ENCODE measurements around the gene ZNF443.
"Not testable (repeated sequence)": the region's sequence is repeated elsewhere in the genome, so short reads cannot be mapped to it uniquely, and the experiment has no call there.

Gene ZNF443

DNA sequence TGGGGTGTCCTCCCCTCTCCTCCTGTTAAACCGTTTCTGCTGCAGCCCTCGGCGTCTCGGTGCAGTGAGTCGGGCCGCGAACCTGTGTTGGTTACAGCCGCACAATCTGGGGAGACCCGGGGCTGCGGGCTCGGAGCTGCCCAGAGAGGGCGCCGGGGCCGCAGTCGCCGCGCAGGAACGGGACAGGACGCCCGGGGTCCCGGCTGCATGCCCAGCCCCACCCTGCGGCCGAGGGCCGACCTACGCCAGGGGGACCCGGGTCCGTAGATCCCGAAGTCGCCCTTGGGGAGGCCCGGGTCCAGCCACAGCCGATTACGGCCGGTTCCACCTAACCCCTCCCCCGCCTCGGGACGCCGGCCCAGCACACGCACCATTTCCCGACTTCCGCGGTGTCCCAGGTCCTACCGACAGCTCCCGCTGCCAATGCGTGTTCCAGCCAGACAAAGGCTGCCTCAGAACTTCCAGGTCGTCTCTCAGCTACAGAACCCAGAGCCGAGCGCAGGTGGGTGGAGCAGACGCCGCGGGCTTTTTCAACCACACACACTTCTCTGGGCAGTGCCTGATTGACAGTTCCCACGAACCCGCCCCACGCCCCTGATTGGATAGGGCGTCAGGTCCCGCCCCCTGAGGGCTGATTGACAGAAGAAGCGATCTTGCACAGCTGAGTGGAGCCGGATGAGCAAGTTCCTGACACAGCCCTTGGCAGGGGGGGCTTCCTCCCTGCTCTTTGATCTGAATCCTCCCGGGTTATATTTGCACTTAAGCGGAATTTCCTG is at the start of gene ZNF443:
Gene ZNF443 (minus strand): TSS at position 481 of the 776 bp plus-strand sequence. CDS start 107 bp downstream, at position 374.
- DNase-seq (ENCODE audit: low spot score): peak; percentile 94

DNA sequence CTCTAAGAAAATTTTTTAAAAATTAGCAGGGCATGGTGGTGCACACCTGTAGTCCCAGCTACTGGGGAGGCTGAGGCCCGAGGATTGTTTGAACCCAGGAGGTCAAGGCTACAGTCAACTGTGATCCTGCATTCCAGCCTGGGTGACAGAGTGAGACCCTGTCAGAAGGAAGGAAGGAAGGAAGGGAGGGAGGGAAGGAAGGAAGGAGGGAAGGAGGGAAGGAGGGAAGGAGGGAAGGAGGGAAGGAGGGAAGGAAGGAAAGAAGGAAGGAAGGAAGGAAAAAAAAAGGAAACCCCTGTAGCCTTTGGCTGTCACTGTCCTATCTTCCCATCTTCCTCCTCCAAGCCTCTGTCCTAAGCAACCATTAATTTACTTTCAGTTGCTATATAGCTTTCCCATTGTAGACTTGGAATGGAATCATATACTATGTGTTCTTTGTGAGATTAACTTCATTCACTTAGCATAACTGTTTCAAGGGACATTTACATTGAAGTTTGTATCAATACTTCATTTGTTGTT is 45.5 kb upstream of the ZNF443 start:
- DNase-seq (ENCODE audit: low spot score): not testable (repeated sequence)

DNA sequence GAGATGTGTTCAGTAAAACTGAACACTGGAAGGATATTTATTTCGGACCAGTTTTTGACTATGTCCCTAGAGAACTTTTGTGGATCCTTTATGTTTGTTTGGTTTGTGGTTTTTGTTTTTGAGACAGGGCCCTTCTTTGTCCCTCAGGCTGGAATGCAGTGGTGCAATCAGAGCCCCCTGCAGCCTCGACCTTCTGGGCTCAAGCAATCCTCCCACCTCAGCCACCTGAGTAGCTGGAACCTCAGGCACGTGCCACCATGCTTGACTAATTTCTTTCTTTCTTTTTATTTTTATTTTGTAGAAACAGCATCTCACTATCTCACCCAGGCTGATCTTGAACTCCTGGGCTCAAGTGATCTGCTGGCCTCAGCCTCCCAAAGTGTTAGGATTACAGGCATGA is 44.8 kb upstream of the ZNF443 start:
- DNase-seq (ENCODE audit: low spot score): no peak

DNA sequence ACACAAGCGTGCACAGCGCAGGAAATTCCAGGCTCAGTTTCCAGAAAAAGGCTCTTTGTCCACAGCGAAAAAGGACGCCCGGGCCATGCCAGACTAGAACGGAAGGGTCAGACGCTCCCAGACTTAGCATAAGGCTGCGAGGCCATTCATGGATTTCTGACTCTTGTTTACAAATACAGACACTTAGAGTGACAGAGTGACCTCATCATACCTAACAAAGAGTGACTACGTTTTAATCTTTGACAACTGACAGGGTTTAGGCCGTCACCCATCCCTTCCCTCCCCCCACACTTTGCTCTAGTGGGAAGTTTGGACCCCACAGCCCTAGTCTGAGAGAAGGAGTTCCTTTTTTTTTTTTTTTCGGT is 44.2 kb upstream of the ZNF443 start:
- DNase-seq (ENCODE audit: low spot score): no peak

DNA sequence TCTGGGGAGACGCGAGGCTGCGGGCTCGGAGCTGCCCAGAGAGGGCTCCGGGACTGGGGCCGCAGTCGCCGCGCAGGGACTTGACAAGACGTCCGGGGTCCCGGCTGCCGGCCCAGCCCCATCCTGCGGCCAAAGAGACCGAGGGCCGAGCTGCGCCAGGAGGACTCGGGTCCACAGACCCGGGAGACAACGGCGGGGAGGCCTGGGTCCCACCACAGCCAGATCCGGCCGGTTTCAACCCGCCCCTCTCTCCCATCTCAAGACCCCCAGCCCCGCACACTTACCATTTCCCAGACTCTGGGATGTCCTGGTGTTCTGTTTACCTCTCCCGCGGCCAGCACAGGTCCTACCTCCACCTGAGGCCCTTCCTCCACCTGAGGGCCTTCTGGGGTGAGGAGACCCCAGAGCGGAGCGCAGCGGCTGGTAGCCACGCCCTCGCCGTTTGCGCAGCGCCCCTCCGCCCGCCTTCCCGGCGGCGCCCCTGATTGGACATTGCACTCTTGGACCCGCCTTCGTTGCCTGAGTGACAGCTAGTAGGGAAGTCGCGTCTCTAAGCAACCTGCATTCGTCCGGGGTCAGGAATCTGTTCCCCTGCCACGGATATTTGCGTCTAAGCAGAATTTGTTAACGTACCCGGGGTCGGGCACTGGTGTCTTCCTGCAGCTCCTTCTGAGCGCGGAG is 43.7 kb upstream of the ZNF443 start, which contains the start of gene ZNF709:
Gene ZNF709 (minus strand): TSS at position 446 of the 681 bp plus-strand sequence. CDS start 159 bp downstream, at position 287.
- DNase-seq (ENCODE audit: low spot score): peak; percentile 98

DNA sequence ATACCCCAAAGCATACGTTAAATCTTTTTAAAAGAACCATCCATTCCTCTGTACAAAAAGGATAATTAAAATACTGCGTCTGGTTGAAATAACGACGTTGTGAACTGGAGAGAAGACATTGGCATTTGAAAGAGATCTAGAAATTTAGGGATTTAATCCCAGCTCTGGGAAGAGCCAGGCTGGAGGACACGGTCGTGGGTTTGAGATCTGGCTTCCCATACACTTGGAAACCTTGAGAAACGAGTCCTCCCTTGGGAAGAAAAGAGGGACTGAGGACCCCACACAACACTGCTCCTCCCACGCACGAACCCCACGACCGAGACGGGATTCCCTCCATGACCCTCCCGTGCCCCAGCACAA is 43.2 kb upstream of the ZNF443 start:
- no peak for DNase-seq (ENCODE audit: low spot score)

DNA sequence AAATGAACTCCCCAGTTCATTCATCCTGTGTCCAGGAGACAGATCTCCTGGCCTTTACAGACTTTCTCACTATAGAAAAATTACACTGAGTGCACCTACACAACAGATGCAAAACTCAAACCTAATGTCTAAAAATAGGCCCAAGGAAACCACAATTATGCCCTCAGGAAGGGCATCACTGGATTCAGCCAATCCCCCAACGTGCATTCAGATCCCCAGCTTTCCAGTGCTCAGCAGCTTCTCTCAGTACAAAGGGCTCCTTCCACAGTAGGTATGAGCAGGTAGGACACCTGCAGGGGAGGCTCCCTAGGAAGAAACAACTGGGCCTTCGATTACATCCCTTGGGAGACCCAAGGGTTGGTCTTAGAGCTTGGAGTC is 41.7 kb upstream of the ZNF443 start:
- no peak for DNase-seq (ENCODE audit: low spot score)

DNA sequence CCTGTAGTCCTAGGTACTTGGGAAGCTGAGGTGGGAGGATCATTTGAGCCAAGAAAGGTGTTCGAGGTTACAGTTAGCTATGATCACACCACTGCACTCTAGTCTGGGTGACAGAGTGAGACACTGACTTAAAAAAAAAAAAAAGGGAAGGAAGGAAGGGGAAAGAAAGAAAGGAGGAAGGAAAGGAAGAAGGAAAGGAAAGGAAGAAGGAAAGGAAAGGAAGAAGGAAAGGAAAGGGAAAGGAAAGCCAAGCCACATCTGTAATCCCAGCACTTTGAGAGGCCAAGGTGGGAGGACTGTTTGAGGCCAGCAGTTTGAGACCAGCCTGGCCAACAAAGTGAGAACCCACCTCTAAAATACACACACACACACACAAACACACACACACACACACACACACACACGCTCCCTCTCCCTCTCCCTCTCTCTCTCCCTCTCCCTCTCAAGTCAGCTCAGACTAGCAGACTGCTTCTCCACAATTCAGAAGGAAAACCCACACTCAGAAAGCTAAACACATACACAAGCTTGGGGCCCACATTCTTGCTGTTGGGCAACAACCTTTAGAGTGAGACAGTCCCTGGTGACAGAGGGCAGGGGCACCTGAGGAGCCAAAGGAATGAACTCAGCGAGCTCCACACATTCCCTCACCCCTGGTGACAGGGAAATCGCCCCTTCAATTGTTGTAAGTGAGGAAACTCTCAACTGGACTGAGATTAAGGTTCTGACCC is 41.1 kb upstream of the ZNF443 start:
- no peak for DNase-seq (ENCODE audit: low spot score)

DNA sequence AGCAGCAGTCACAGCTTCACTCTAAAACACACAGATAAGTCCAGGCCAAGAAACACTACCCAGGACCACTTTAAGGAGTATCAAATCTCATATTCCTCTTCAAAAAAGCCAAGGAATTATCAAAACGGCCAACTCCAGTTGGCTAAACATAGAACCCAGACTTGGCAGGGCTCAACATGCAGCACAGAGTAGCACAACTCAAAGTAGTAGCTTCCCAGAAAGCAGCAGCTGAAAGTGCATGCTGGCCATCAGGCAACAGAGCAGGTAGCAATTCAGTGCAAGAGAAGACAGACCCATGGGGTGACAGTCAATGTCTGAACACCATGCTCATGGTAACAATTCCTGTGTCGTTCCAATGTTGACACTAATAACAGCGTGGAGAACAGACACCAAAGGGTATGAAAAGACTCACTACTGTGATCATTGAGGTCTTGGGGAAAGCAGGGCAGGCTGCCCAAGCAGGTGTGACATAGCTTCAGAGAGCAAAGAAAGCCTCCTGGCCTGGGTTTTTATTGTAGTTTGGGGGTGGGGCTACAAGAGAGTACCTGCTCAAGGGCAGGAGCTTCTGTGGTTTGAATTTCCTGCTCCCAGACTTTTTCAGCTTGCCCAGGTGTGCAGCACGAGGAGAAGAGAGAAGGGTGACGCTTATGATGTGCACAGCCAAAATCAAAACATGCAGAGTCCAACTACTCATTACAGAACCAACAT is 37.6 kb upstream of the ZNF443 start:
- no peak for DNase-seq (ENCODE audit: low spot score)

DNA sequence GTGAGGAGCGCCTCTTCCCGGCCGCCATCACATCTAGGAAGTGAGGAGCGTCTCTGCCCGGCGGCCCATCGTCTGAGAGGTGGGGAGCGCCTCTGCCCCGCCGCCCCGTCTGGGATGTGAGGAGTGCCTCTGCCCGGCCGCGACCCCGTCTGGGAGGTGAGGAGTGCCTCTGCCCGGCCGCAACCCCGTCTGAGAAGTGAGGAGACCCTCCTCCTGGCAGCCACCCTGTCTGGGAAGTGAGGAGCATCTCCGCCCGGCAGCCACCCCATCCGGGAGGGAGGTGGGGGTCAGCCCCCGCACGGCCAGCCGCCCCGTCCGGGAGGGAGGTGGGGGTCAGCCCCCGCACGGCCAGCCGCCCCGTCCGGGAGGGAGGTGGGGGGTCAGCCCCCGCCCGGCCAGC is 26.8 kb upstream of the ZNF443 start:
- not testable (repeated sequence) for DNase-seq (ENCODE audit: low spot score)

DNA sequence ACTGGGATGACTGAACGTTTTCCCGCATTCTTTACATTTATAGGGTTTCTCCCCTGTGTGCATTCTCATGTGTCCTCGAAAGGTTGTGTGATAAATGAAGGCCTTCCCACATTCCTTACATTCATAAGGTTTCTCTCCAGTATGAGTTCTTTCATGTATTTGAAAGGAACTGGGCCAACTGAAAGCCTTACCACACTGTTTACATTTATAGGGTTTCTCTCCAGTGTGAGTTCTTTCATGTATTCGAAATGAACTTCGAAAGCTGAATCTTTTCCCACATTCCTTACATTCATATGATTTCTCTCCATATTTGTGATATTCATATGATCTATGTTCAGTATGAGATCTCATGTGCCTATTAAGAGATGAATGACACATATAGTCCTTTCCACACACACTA is 24.4 kb upstream of the ZNF443 start:
- no peak for DNase-seq (ENCODE audit: low spot score)

DNA sequence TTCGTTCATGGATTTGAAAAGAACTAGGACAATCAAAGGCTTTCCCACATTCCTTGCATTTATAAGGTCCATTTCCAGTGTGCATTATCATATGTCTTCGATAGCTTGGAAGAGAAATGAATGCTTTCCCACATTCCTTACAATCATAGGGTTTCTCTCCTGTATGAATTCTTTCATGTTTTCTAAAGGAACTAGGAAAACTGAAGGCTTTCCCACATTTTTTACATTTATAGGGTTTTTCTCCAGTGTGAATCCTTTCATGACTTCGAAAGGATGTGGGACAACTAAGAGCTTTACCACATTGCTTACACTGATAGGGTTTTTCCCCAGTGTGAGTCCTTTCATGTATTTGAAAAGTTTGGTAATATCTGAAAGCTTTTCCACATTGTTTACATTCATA is 23.9 kb upstream of the ZNF443 start:
- DNase-seq (ENCODE audit: low spot score): no peak

DNA sequence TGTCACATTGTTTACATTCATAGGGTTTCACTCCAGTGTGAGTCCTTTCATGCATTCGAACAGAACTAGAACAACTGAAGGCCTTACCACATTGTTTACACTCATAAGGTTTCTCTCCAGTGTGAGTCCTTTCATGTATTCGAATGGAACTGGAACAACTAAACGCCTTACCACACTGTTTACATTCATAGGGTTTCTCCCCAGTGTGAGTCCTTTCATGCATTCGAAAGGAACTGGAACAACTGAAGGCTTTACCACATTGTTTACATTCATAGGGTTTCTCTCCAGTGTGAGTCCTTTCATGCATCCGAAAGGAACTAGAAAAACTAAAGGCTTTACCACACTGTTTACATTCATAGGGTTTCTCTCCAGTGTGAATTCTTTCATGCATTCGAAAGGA is 23.3 kb upstream of the ZNF443 start:
- not testable (repeated sequence) for DNase-seq (ENCODE audit: low spot score)

DNA sequence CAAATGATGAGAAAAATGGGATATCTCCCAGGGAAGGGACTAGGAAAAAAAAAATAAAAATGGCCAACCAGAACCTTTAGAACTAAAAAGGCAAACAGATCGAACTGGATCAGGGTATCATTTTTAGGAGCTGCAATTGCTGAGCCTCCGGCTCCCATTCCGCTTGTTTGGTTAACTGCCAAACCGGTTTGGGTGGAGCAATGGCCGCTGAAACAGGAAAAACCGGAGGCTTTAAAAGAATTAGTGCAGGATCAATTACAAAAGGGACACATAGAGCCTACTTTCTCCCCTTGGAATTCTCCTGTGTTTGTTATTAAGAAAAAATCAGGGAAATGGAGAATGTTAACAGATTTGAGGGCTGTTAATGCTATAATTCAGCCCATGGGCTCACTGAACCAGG is 12.7 kb upstream of the ZNF443 start:
- DNase-seq (ENCODE audit: low spot score): no peak

DNA sequence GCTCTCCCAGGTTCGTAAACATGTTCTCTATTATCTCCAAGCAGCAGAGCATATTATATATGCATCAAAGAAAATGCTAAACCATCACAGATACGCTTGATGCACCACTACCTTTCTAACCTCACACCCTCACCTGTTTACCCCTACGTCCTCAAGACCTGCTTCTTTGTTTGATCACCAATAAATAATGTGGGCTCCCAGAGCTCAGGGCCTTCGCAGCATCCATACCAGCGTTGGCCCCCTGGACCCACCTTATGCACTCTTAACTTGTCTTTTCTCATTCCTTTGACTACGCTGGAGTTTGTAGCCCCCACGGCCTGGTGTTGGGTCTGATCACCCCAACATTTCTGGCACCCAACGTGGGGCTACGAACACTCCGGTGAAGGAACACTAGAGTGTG is 10.0 kb upstream of the ZNF443 start:
- no peak for DNase-seq (ENCODE audit: low spot score)

DNA sequence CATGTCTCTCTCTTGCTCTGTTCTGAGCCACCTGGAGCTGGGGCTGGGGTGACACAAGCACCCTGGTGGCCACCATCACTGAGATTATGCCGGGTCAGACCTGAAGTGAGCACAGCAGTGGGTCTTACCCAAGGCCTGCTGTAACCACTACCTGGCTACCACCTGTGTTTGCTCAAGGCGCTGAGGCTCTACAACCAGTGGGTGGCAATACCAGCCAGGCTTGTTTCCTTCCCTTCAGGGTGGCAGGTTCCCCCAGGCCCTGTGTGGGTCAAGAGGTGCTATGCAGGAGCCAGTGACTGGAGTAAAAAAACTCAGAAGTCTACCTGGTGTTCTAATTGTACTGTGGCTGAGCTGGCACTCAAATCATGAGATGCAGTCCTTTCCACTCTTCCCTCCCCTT is 8.0 kb upstream of the ZNF443 start:
- no peak for DNase-seq (ENCODE audit: low spot score)

DNA sequence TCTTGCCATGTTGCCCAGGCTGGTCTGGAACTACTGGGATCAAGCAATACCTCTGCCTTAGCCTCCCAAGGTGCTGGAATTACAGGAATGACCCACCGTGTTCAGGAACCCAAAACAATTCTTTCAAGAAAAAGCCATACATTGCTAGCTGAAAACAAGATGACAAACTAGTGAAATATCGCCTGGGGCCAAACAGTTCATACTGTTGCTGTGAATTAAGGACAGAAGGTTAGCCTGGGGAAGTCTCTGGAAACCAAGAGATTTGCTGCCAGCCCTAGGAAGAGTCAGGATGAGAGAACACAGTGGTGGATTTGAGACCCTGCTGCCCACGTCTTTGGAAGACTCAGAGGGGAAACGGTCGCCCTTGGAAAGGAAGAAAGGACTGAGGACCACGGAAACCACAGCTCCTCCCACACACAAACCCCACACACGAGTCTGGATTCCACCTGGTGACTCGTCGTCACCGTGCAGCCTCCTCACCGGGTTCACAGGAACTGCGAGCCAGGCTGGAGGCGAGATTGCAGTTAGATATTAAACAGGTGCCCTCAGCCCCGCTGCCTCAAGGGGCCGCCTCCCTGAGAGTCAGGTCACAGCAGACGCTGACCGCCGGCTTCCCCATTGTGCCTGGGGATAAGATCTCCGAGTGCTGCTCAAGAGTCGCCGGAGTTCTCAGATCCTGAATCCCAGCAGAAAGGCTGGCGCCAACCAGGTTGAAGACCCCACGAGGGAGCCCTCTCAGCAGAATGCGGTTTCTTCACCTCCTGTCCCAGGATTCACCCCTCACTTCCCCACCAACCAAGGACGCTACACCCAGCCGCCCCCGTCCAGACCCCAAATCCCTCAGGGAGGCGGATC is 908 bp downstream of the ZNF443 start:
- DNase-seq (ENCODE audit: low spot score): peak; percentile 5

DNA sequence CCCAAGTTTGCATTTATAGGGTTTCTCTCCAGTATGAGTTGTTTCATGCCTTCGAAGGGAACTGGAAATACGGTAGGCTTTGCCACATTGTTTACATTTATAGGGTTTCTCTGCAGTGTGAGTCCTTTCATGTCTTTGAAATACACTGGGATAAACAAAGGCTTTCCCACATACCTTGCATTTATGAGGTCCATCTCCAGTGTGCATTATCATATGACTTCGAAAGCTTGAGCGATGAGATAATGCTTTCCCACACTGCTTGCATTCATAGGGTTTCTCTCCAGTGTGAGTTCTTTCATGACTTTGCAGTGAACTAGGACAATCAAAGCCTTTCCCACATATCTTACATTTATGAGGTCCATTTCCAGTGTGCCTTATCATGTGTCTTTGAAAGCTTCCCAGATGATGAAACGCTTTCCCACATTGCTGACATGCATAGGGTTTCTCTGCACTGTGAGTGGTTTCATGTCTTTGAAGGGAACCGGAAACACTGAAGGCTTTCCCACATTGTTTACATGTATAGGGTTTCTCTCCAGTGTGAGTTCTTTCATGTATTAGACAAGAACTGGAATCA is 10.0 kb downstream of the ZNF443 start:
- not testable (repeated sequence) for DNase-seq (ENCODE audit: low spot score)

DNA sequence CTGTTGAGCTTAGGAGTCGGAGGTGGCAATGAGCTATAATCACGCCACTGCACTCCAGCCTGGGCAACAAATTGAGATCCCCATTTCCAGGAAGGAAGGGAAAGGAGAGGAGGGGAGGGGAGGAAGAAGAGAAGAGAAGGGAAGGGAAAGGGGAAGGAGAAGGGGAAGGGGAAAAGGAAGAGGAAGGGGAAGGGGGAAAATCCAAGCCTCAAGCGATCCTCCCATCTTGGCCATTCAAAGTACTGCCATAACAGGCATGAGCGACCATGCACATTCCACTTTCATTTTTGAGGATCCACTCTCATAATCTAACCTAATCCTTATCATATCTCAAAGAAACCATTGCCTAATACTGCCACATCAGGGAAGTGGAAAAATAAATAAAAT is 14.9 kb downstream of the ZNF443 start:
- no peak for DNase-seq (ENCODE audit: low spot score)

DNA sequence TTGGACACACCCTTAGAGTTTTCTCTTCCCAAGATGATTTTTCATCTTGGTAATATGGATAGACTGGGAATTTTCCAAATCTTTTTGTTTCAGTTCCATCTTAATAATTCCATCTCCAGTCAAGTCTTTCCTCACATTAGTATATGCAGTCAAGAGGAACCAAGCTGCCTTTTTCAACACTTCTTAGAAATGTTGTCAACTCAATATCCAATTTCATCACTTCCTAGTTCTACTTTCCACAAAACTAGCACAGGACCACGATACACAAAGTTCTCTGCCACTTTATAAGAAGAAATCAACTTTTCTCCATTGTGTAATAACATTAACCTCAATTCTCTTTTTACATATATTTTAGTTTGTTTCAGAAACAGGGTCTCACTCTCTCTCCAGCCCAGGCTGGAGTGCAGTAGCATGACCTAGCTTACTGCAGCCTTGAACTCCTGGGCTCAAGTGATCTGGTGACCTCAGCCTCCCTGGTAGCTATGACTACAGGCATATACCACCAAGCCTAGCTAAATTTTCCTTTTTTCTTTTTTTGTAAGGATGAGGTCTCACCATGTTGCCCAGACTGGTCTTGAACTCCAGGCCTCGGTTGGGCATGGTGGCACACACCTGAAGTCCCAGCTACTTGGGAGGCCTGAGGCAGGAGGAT is 15.5 kb downstream of the ZNF443 start:
- DNase-seq (ENCODE audit: low spot score): no peak
